GM18511 (cell line): Measurements from ENCODE around the gene EGF.
"Not testable (repeated sequence)": the region's sequence is repeated elsewhere in the genome, so short reads cannot be mapped to it uniquely, and the experiment has no call there.

Experiments
- ATAC-seq: cut with Tn5 transposase; IDR thresholded peaks from one replicate; pipeline ENCODE4 v1.9.1; 2021; ENCODE audit warnings: mild to moderate bottlenecking, moderate library complexity; ENCODE audit not compliant: unreplicated experiment

EGF gene

GRCh38 chr4:109912706-109913595, at the start of gene EGF:
EGF (plus strand) TSS chr4:109912883; CDS start chr4:109913336, 453 bp downstream.
- no peak for ATAC-seq

- ATAC-seq = no peak
Observed at GRCh38 chr4:109864134-109864533, 48.5 kb upstream of the EGF start.

- no peak for ATAC-seq
Observed at GRCh38 chr4:109870061-109870460, 42.6 kb upstream of the EGF start.

DNA sequence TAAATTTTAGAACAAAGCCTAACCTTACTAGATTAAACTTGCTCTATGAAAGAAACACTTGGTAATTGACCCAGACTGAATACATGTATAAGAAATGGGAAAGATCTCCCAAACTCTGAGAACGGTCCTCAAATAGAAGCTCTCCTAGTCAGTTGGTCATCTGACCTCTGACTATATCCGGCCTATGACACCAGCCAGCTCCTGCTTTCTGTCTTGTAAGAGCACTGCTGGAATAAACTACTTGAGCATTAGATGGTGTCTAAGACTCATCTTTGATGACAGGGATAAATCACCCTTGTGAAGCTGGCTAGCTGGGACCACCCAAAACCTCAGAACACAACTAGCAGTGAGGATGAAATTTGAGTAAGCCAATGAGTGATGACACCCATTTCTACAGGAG, 40.6 kb upstream of the EGF start:
- ATAC-seq = no peak

DNA sequence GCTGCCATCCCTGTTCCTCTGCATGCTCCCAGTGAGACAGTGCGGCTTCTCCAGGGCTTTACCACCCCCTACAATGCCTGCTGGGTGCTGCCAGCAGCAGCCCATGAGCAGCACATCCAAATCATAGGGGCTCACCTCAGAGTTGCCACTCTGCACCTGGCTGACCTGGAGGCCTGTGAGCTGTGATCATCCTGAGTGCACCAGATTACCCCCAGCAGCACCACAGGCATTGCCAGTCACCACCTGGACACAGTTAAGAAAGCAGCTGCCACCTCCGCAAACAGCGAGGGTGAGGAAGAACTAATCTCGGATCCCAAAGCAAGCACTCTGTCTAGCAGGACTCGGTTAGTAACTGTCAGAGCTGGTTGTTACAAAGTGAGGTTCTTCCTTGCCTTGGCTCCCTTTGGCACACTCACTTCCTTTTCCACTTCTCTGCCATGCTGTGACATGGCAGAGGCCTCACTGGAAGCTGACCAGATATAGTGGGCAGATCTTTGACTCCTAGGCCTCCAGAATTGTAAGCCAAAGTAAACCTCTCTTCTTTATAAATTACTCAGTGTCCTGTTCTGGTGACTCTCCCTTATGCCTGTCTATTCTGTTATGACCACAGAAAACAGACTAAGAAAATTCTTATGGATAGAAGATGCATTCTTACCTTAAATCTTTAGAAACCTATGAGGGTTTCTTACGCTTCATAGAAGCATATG, 39.6 kb upstream of the EGF start:
- no peak for ATAC-seq

GRCh38 chr4:109873791-109874514, 38.7 kb upstream of the EGF start:
- no peak for ATAC-seq

- ATAC-seq = no peak
Observed at GRCh38 chr4:109875106-109875505, 37.6 kb upstream of the EGF start.

DNA sequence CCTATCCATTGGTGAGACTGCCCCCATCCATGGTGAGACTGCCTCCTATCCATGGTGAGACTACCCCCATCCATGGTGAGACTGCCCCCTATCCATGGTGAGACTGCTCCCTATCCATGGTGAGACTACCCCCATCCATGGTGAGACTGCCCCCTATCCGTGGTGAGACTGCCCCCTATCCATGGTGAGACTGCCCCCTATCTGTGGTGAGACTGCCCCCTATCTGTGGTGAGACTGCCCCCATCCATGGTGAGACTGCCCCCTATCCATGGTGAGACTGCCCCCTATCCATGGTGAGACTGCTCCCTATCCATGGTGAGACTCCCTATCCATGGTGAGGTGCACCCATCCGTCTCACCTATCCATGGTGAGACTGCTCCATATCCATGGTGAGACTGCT, 37.1 kb upstream of the EGF start:
- not testable (repeated sequence) for ATAC-seq

GRCh38 chr4:109876634-109877265, 35.9 kb upstream of the EGF start:
- no peak for ATAC-seq

GRCh38 chr4:109877400-109877799, 35.3 kb upstream of the EGF start:
- ATAC-seq = peak; percentile 93

GRCh38 chr4:109878355-109878754, 34.3 kb upstream of the EGF start:
- ATAC-seq = no peak

GRCh38 chr4:109879081-109879480, 33.6 kb upstream of the EGF start:
- ATAC-seq = no peak

GRCh38 chr4:109879636-109880314, 32.9 kb upstream of the EGF start:
- ATAC-seq = no peak

DNA sequence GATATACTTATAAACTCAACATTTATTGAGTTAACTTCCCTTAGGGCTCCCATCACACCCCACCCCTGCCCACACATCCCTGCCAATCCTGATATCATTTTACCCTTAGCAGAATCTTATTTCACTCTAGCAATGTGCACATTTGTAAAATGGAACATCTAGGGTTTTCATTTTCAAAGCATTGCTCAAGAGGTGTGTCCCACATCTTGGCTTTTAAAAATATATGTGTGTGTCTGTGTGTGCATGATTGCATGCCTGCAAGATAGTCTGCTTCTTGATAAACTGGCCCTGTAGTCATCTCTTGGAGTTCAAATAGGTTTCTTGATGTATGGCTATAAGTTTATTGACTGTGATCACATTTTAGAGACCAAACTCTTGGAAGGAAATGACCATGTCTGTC, 26.4 kb upstream of the EGF start:
- ATAC-seq = no peak

- no peak for ATAC-seq
Observed at GRCh38 chr4:109887071-109887470, 25.6 kb upstream of the EGF start.

DNA sequence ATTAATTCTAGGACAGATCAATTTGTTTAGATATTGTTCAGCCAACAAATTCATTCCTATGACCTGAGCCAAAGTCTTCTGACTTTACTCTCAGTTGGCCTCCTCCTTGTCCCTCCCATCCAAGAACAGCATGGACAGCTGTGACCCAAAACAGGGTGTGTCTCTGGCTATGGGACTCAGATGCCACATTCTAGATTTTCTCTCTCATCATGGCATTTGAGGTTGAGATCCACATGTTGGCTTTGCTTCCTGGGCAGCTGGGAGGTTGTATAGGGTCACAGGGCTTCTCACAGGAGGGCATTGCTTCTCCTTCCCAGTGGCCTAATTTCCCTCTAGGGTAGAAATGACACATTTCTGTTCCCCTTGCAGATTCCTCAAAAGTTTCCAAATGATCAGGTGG, 22.6 kb upstream of the EGF start:
- no peak for ATAC-seq

DNA sequence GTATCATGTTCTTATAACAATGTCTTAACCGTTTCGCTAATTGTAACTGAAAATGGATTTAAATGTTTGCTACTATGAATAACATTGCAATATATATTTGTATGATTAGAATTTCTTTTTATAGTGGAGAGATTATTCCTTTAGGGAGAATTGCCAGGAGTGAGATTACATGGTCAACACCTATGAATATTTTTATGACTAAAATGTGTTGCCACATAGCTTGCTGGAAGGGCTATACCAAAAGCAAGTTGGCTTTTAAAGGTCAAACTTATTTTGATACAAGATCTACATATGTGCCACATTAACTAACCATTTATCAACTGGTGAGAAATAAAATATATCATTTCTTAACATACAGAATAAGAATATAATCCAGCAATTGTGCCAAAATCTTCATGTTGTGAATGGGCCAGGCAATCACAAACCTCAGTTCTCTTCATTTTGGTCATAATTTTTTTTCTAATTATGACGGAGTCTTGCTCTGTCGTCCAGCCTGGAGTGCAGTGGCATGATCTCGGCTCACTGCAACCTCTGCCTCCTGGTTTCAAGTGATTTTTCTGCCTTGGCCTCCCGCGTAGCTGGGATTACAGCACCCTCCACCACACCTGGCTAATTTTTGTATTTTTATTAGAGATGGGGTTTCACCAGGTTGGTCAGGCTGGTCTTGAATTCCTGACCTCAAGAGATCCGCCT, 10.0 kb upstream of the EGF start:
- no peak for ATAC-seq

DNA sequence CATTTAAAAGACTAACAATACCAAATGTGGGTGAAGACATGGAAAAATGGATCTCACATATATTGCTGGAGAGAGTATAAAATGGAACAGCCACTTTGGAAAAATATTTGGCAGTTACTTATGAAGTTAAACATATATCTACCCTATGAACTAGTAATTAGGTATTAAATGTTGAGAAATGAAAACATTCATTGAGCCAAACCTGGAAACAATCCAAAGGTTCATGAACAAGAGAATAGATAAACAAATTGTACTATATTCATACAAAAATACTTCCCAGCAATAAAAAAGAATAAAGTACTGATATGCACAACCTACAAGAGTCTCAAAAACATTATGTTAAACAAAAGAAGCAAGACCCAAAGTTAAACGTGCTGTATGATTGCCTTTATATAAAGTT, 4.0 kb upstream of the EGF start:
- no peak for ATAC-seq

DNA sequence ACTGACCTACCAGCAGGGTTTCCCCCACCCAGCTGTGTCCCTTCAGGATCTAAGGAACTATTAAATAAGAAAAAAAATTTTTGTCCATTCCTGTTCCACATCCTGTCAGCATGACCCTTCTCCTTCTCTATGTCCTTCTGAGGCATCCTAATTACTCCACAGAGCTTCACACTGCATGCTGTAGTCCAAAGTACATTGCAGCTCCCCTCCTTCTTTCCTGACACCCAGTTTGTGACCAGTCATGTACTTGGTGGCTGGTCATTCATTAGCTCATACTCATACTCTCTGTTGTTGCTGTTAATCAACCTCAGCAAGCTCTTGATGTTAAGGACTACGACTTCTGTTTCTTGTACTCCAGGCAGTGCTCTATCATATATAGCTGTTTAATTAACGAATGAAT, 2.4 kb upstream of the EGF start:
- no peak for ATAC-seq
